OCI-LY1 (cell line): ENCODE measurements around the gene FAM53A.

ENCODE experiments used
- H2AFZ ChIP-seq: fragments of 200-600 bp; sonication (generic), shearing (Covaris generic); 2 replicates; pipeline ENCODE4 v1.6.0; 2014; ENCODE audit warnings: antibody characterized with exemption, mild to moderate bottlenecking, low read length
- H3F3A ChIP-seq: fragments of 200-600 bp; sonication (generic), shearing (Covaris generic); 2 replicates; pipeline ENCODE4 v1.6.0; 2014; ENCODE audit warnings: mild to moderate bottlenecking, antibody characterized with exemption, low read length, moderate library complexity; ENCODE audit not compliant: insufficient read depth
- H3K27ac ChIP-seq: fragments of 200-600 bp; sonication (generic); 2 replicates; pipeline ENCODE4 v1.5.1; 2014; ENCODE audit warnings: low read length, mixed run types, mild to moderate bottlenecking, low read depth; ENCODE audit not compliant: poor library complexity, severe bottlenecking
- H3K27me3 ChIP-seq: fragments of 200-600 bp; sonication (generic); 2 replicates; pipeline ENCODE4 v1.6.0; 2014; ENCODE audit warnings: antibody characterized with exemption, mild to moderate bottlenecking, low read length, moderate library complexity; ENCODE audit not compliant: insufficient read depth
- H3K36me3 ChIP-seq: fragments of 200-600 bp; sonication (generic); 2 replicates; pipeline ENCODE4 v1.6.1; 2014; ENCODE audit warnings: mild to moderate bottlenecking, antibody characterized with exemption, low read length, moderate library complexity, mixed read lengths; ENCODE audit not compliant: insufficient read depth
- H3K4me1 ChIP-seq: fragments of 200-600 bp; sonication (generic); 2 replicates; pipeline ENCODE4 v1.5.1; 2014; ENCODE audit warnings: mild to moderate bottlenecking, low read length, moderate library complexity; ENCODE audit not compliant: insufficient read depth, severe bottlenecking
- H3K4me2 ChIP-seq: fragments of 200-600 bp; sonication (generic), shearing (Covaris generic); 2 replicates; pipeline ENCODE4 v1.6.1; 2014; ENCODE audit warnings: low read length
- H3K4me3 ChIP-seq: fragments of 200-600 bp; sonication (generic); 2 replicates; pipeline ENCODE4 v1.5.1; 2014; ENCODE audit warnings: low read length, low read depth, mild to moderate bottlenecking, mixed read lengths; ENCODE audit not compliant: poor library complexity, severe bottlenecking
- H3K79me2 ChIP-seq: fragments of 200-600 bp; shearing (Covaris generic); 2 replicates; pipeline ENCODE4 v1.6.1; 2016; ENCODE audit warnings: mixed run types, low read length, mixed read lengths; ENCODE audit not compliant: insufficient read depth
- H3K9ac ChIP-seq: fragments of 200-600 bp; sonication (generic), shearing (Covaris generic); 2 replicates; pipeline ENCODE4 v1.6.1; 2014; ENCODE audit warnings: mild to moderate bottlenecking, low read length, mixed read lengths
- H3K9me2 ChIP-seq: fragments of 200-600 bp; sonication (generic), shearing (Covaris generic); 2 replicates; pipeline ENCODE4 v1.6.1; 2014; ENCODE audit warnings: low read depth, mild to moderate bottlenecking, low read length, mixed read lengths
- H3K9me3 ChIP-seq: fragments of 200-600 bp; shearing (Covaris generic); 2 replicates; pipeline ENCODE4 v1.6.1; 2014; ENCODE audit warnings: low read length, mixed read lengths
- H4K20me1 ChIP-seq: fragments of 200-600 bp; sonication (generic), shearing (Covaris generic); 2 replicates; pipeline ENCODE4 v1.6.0; 2016; ENCODE audit warnings: mild to moderate bottlenecking, low read length; ENCODE audit not compliant: insufficient read depth
- CTCF ChIP-seq: fragments of 200-600 bp; sonication (generic), shearing (Covaris generic); IDR thresholded peaks from 2 replicates; pipeline ENCODE4 v1.5.1; 2017; ENCODE audit warnings: mild to moderate bottlenecking, antibody characterized with exemption, low read length, moderate library complexity, mixed read lengths
- EZH2 ChIP-seq: fragments of 200-600 bp; sonication (generic), shearing (Covaris generic); IDR thresholded peaks from 2 replicates; pipeline ENCODE4 v1.8.0; 2017; ENCODE audit warnings: borderline replicate concordance, mixed run types, mild to moderate bottlenecking, antibody characterized with exemption, low read length, moderate library complexity, mixed read lengths

The FAM53A gene

GRCh38 chr4:1601852-1602654, 82.1 kb downstream of the FAM53A start:
- Histone ChIP-seq H3F3A (no peaks in the 10 kb centered on the region), H3K27me3 (no peaks in the 10 kb centered on the region), H2AFZ (no peak overlapping the region), H3K4me2 (no peak overlapping the region), H3K4me3 (no peak overlapping the region), H4K20me1 (no peaks in the 10 kb centered on the region), H3K4me1 (no peaks in the 10 kb centered on the region), H3K9me2 (no peaks in the 10 kb centered on the region), H3K27ac (no peak overlapping the region), H3K36me3 (no peaks in the 10 kb centered on the region), H3K79me2 (no peaks in the 10 kb centered on the region), H3K9me3 (no peaks in the 10 kb centered on the region), H3K9ac (no peak overlapping the region)
- TF ChIP-seq EZH2 (no peak), CTCF (no peak)

DNA sequence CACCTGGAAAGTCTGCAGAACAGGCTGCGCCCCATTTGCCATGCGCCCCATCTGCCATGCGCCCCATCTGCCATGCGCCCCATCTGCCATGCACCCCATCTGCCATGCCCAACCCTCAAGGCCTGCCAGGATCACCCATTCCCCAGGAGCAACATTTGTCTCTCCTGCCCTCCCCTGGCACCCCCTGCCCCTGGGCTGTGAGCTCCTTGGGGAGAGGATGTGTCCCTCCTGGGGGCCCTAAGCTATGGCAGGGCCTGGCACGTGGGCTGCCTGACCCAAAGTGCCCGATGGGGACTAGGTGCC, 82.6 kb downstream of the FAM53A start:
- no peaks in the 10 kb centered on the region for H3K36me3 ChIP-seq
- no peaks in the 10 kb centered on the region for H4K20me1 ChIP-seq
- no peak overlapping the region for H3K27ac ChIP-seq
- H3K9ac ChIP-seq: no peak overlapping the region
- H3K9me3 ChIP-seq: no peaks in the 10 kb centered on the region
- no peaks in the 10 kb centered on the region for H3K4me1 ChIP-seq
- no peak overlapping the region for H3K4me3 ChIP-seq
- no peaks in the 10 kb centered on the region for H3F3A ChIP-seq
- no peaks in the 10 kb centered on the region for H3K79me2 ChIP-seq
- no peaks in the 10 kb centered on the region for H3K9me2 ChIP-seq
- no peak overlapping the region for H2AFZ ChIP-seq
- no peak overlapping the region for H3K4me2 ChIP-seq
- no peak for TF ChIP-seq CTCF
- TF ChIP-seq EZH2: no peak
- H3K27me3 ChIP-seq: no peaks in the 10 kb centered on the region

GRCh38 chr4:1600811-1601532, 83.1 kb downstream of the FAM53A start:
- Histone ChIP-seq H3K9me3 (no peaks in the 10 kb centered on the region), H3K36me3 (no peaks in the 10 kb centered on the region), H3K4me1 (no peaks in the 10 kb centered on the region), H2AFZ (no peak overlapping the region), H4K20me1 (no peaks in the 10 kb centered on the region), H3K4me2 (no peak overlapping the region), H3K9ac (no peak overlapping the region), H3K4me3 (no peak overlapping the region), H3K27ac (no peak overlapping the region), H3K9me2 (no peaks in the 10 kb centered on the region), H3K27me3 (no peaks in the 10 kb centered on the region), H3F3A (no peaks in the 10 kb centered on the region), H3K79me2 (no peaks in the 10 kb centered on the region)
- no peak for TF ChIP-seq EZH2
- TF ChIP-seq CTCF: no peak
